AG04450 (cell line): ENCODE results near the gene PVR. TPM values are rescaled to one million over a fixed set of nuclear protein-coding genes. Genes with fewer than 3 reads are reported as not detected.

Source experiments
- CTCF ChIA-PET: fragments of 300-600, 350-600 bp; formaldehyde crosslinking; extraction: SDS; loops from one replicate; lab custom pipeline; 2022; ENCODE audit warnings: antibody characterized with exemption, inconsistent platforms; lab: Charles Lee
- POLR2A ChIA-PET: fragments of 350-600 bp; formaldehyde crosslinking; extraction: SDS; loops from one replicate; lab custom pipeline; 2021; ENCODE audit warnings: antibody characterized with exemption, inconsistent platforms; lab: Yijun Ruan, JAX
- DNase-seq: peaks from one replicate; pipeline ENCODE4 v3.0.0-alpha.2; 2011; ENCODE audit warnings: low read depth, low spot score
- H3K27ac ChIP-seq: one replicate; pipeline ENCODE4 v1.5.1; 2012; ENCODE audit warnings: low read depth, low read length, control low read depth
- H3K27me3 ChIP-seq: one replicate; pipeline ENCODE4 v1.6.0; 2012; ENCODE audit warnings: low read length; ENCODE audit not compliant: control insufficient read depth, insufficient read depth
- H3K4me3 ChIP-seq: 2 replicates; pipeline ENCODE4 v1.5.1; 2011; ENCODE audit warnings: mild to moderate bottlenecking, low read depth, low read length, control low read depth
- H3K9me3 ChIP-seq: 2 replicates; pipeline ENCODE4 v1.5.1; 2012; ENCODE audit warnings: low read length; ENCODE audit not compliant: control insufficient read depth, insufficient read depth
- CTCF ChIP-seq: IDR thresholded peaks from 2 replicates; pipeline ENCODE4 v1.5.1; 2011; ENCODE audit warnings: low read depth, low read length, control low read depth, inconsistent platforms
- polyA minus RNA-seq: library from RNA; depleted of rRNA, polyadenylated mRNA; stranded (reverse); fragments of >200 nt; gene quantifications from 2 replicates; pipeline ENCODE4 v1.2.3, GENCODE V29; 2011; rRNA and poly(A)+ RNA removed
- polyA plus RNA-seq: library from polyadenylated mRNA; depleted of rRNA; stranded (reverse); fragments of >200 nt; gene quantifications from 2 replicates; pipeline ENCODE4 v1.2.3, GENCODE V29; 2011; rRNA removed

Gene PVR
- polyA plus RNA-seq: 125 and 151 TPM in 2 replicates
- 148 and 175 TPM in 2 replicates for polyA minus RNA-seq

- TF ChIP-seq CTCF: no peak; the same call in 1 of the 2 replicates
- Histone ChIP-seq H3K27me3 (no peaks in the 10 kb centered on the region), H3K4me3 (peak within 1 kb of the TSS; percentile 96), H3K27ac (peak within 1 kb of the TSS; percentile 75), H3K9me3 (no peaks in the 10 kb centered on the region; the same call in 1 of the 2 replicates)
- ChIA-PET CTCF (interaction anchor here (0.9 to 2.9 kb wide), 3 partner anchors 11 to 55 kb away, joined by 3 to 9 read pairs (median 4); no protein-coding TSS in a partner anchor), POLR2A (interaction anchor here (0.6 to 1.7 kb wide), 10 partner anchors 8 to 114 kb away, joined by 3 to 12 read pairs (median 4); no protein-coding TSS in a partner anchor)
- no peak for DNase-seq
These were observed at the start of gene PVR for GRCh38 chr19:44643605-44644401. TSS of gene PVR (plus strand) at chr19:44643910. CDS start at chr19:44644097, 187 bp downstream.

- Histone ChIP-seq H3K27me3 (no peaks in the 10 kb centered on the region), H3K4me3 (no peak overlapping the region), H3K9me3 (peaks cover 9% of the 10 kb centered on the region), H3K27ac (no peak overlapping the region)
- POLR2A ChIA-PET: no interaction called here
- no peak for DNase-seq
- TF ChIP-seq CTCF: no peak
- CTCF ChIA-PET: no interaction called here
These were observed 47.1 kb upstream of the PVR start for GRCh38 chr19:44596428-44597130.

DNA sequence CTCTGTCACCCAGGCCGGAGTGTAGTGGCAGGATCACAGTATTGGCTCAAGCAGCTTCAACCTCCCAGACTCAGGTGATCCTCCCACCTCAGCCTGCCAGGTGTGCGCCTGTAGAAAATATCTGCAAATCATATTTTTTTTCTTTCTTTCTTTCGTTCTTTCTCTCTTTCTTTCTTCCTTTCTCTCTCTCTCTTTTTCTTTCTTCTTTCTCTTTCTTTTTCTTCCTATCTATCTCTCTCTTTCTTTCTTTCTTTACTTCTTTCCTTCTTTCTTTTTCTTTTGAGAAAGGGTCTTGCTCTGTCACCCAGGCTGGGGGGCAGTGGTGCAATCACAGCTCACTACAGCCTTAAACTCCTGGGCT, 46.6 kb upstream of the PVR start:
- no peaks in the 10 kb centered on the region for H3K27me3 ChIP-seq
- no peak for TF ChIP-seq CTCF
- ChIA-PET CTCF (no interaction called here), POLR2A (no interaction called here)
- DNase-seq: no peak
- no peak overlapping the region for H3K4me3 ChIP-seq
- peaks cover 6% of the 10 kb centered on the region for H3K9me3 ChIP-seq
- no peak overlapping the region for H3K27ac ChIP-seq

DNA sequence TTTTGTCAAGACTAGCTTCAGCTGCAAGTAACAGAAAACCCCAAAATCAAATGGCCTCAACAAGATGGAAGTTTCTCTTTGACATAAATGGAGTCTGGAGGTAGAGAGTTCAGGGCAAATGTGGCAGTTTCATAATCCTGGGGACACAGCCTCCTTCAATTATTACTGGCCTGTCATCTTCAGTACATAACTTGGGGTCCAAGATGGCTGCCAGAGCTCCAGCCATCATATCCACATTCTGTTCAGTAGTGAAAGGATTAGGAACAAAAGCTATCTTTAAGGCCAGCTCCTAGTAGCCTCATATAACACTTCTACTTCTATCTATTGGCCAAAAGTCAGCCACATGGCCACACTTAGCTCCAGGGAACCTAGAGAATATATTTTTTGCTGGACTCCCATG, 45.4 kb upstream of the PVR start:
- peaks cover 3% of the 10 kb centered on the region for H3K9me3 ChIP-seq
- no peak overlapping the region for H3K27ac ChIP-seq
- ChIA-PET CTCF (no interaction called here), POLR2A (no interaction called here)
- no peak for TF ChIP-seq CTCF
- H3K27me3 ChIP-seq: no peaks in the 10 kb centered on the region
- DNase-seq: no peak
- no peak overlapping the region for H3K4me3 ChIP-seq

DNA sequence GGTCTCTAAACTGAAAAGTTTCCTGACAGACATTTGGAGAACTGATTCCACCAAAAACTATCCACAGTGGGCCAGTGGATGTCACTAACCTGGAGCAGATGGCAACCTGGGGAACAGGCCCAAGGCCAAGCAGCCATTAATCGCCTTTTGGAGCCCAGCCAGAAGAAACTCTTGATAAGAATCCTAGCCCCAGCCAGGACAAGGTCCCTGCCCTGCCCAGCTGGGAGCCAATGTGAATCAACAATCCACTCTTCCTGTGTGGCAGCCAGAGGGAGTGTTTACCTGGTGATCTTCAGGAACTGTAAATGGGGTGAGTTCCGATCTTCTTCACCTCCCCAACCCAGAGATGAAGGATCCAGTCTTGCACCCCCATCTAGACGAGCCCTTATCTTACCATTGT, 44.8 kb upstream of the PVR start:
- Histone ChIP-seq H3K4me3 (no peak overlapping the region), H3K27me3 (no peaks in the 10 kb centered on the region), H3K9me3 (peaks cover 3% of the 10 kb centered on the region), H3K27ac (no peak overlapping the region)
- ChIA-PET POLR2A (no interaction called here), CTCF (no interaction called here)
- no peak for DNase-seq
- no peak for TF ChIP-seq CTCF
